ENCODE results near the gene MIEN1. TPM values are rescaled to one million over a fixed set of nuclear protein-coding genes. Genes with fewer than 3 reads are reported as not detected.

Gene MIEN1
- total and polyA plus RNA-seq, 4 donors, result 20.8 to 136 (median 58.3) TPM

DNA sequence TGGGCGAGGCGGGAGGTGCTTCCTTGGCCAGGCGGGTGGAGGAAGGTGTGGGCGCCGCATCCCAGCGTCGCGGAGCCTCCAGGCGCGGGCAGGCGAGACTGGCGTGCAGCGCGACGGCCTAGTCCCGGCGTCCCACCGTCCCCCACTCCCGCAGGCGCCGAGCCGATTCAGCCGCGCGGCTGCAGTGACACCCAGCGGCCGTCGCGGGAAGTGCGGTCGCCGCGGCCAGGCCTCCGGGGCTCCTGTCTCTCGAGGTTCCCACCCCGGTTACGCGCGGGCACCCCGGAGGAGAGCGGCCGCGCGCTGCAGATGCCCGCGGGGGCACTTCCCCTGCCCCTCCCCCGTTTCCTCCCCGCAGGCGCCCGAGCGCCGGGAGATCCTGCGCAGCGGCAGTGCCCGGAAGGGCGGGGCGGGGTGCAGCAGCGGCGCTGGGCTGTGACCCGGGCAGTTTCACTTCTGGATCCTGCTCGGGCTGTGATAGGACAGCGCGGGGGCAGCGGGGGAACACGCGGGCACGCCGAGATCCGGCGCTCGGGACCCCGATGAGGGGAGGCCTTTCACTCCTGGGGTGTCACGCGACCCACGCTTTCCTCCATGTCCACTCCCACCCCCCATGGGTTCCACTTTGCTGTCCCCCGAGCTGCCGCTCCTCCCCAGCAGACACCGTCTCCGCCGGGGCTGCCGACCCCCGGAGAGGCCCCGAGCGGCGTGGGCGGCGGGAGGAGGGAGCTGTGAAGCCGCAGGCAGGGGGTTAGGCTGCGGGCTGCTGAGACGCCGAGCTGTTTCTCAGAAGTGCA lies 24.0 kb upstream of the MIEN1 start:
- Histone ChIP-seq H3K36me3 (ENCODE audit: control insufficient read depth in 4 of 4, insufficient read depth in 4 of 4, low read length in 4 of 4) (no peaks in the 10 kb centered on the region), H3K9me3 (ENCODE audit: control insufficient read depth in 4 of 4, insufficient read depth in 3 of 4, low read length in 3 of 4) (no peaks in the 10 kb centered on the region), H3K27me3 (ENCODE audit: control insufficient read depth in 3 of 3, insufficient read depth in 3 of 3, low read length in 2 of 3) (no peaks in the 10 kb centered on the region), H3K9ac (ENCODE audit: insufficient read depth in 1 of 2, low read length in 2 of 2) (peak overlapping the region; percentile 37 to 74), H3K4me3 (peak overlapping the region; percentile 45), H3K4me1 (ENCODE audit: control insufficient read depth in 5 of 5, insufficient read depth in 5 of 5, low read length in 5 of 5) (peaks cover 0 to 19% (median 0%) of the 10 kb centered on the region in 5 donors), H3K27ac (ENCODE audit: low read depth in 1 of 2, low read length in 1 of 2) (peak overlapping the region; percentile 82 to 97)
- 0 to 1% methylated on average over 64 to 91 of the region's 91 CpGs for WGBS, 2 donors
- peak; percentile 93 for ATAC-seq (ENCODE audit: insufficient read depth, low FRiP score)
- TF ChIP-seq, protein P1, sequence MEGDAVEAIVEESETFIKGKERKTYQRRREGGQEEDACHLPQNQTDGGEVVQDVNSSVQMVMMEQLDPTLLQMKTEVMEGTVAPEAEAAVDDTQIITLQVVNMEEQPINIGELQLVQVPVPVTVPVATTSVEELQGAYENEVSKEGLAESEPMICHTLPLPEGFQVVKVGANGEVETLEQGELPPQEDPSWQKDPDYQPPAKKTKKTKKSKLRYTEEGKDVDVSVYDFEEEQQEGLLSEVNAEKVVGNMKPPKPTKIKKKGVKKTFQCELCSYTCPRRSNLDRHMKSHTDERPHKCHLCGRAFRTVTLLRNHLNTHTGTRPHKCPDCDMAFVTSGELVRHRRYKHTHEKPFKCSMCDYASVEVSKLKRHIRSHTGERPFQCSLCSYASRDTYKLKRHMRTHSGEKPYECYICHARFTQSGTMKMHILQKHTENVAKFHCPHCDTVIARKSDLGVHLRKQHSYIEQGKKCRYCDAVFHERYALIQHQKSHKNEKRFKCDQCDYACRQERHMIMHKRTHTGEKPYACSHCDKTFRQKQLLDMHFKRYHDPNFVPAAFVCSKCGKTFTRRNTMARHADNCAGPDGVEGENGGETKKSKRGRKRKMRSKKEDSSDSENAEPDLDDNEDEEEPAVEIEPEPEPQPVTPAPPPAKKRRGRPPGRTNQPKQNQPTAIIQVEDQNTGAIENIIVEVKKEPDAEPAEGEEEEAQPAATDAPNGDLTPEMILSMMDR (IDR thresholded peaks at IDR 0.05; ENCODE audit: control extremely low read depth, extremely low read depth), result peak; percentile 90
- peak; percentile 90 to 95 (median 94) for DNase-seq

DNA sequence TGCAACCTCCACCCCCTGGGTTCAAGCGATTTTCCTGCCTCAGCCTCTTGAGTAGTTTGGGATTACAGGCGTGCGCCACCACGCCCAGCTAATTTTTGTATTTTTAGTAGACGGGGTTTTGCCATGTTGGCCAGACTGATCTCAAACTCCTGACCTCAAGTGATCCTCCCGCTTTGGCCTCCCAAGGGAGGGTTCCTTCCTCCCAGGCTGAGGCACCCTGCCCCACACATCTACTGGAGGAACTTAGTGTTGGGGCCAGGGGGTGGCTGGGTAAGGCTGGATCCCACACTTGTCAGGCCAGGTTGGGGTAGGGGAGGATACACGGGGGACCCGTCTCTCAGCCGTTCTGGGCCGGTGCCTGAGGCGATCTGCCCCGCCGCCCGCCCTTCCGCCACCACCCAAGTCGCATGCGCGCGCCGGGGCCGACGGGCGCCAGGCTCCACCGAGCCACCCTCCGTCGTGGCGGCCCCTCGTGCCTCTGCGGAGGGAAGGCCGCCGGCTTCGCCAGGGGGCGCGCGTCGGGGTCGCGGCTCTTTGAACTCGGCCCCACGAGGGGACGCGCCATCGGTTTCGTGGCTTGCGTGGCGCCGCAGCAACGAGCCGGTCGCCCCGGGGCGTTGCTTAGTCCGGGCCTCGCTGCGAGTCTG lies 23.3 kb upstream of the MIEN1 start:
- TF ChIP-seq, protein P1 (IDR thresholded peaks at IDR 0.05; ENCODE audit: control extremely low read depth, extremely low read depth), result peak; percentile 20
- Histone ChIP-seq H3K4me1 (ENCODE audit: control insufficient read depth in 5 of 5, insufficient read depth in 5 of 5, low read length in 5 of 5) (peaks cover 0 to 19% (median 0%) of the 10 kb centered on the region in 5 donors), H3K36me3 (ENCODE audit: control insufficient read depth in 4 of 4, insufficient read depth in 4 of 4, low read length in 4 of 4) (no peaks in the 10 kb centered on the region), H3K27me3 (ENCODE audit: control insufficient read depth in 3 of 3, insufficient read depth in 3 of 3, low read length in 2 of 3) (no peaks in the 10 kb centered on the region), H3K4me3 (peak overlapping the region; percentile 45), H3K9me3 (ENCODE audit: control insufficient read depth in 4 of 4, insufficient read depth in 3 of 4, low read length in 3 of 4) (no peaks in the 10 kb centered on the region), H3K27ac (ENCODE audit: low read depth in 1 of 2, low read length in 1 of 2) (peak overlapping the region; percentile 82 to 91), H3K9ac (ENCODE audit: insufficient read depth in 1 of 2, low read length in 2 of 2) (no peak overlapping the region)
- ATAC-seq (ENCODE audit: insufficient read depth, low FRiP score) (peak; percentile 36), DNase-seq (peak; percentile 45 to 59 (median 47))
- 5 to 6% methylated on average over 54 to 55 of the region's 55 CpGs for WGBS, 2 donors

DNA sequence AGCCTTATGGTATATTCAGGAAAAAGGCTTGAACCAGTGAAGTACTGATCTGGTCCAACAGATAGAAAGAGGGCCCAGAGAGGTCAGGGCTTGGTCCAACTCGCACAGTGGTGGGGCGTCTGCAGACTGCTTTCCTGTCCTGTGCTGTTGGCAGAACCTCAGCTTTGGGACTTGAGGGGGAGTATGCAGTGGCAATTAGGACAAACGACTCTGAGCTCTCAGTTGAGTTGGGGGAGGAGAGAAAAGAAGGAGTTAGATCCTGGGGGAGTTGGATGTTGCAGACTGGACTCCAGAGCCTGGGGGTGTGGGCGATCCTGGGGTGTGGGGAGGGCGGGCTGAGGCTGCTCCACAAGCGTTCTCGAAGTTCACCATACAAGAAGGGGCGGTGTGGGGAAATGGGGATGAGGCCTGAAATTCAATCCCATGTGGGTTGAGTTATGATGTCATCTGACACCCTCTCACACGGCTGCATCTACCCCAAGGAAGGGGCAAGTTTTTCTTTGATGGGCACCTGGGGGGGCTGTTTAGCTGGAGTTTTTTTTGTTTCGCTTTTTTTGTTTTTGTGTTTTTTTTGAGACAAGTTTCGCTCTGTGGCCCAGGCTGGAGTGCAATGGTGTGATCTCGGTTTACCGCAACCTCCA lies 22.0 kb upstream of the MIEN1 start:
- no peaks in the 10 kb centered on the region for H3K9me3 ChIP-seq (ENCODE audit: control insufficient read depth in 4 of 4, insufficient read depth in 3 of 4, low read length in 3 of 4)
- peaks cover 0 to 19% (median 0%) of the 10 kb centered on the region in 5 donors for H3K4me1 ChIP-seq (ENCODE audit: control insufficient read depth in 5 of 5, insufficient read depth in 5 of 5, low read length in 5 of 5)
- H3K9ac ChIP-seq (ENCODE audit: insufficient read depth in 1 of 2, low read length in 2 of 2), result no peak overlapping the region
- TF ChIP-seq, protein P1 (IDR thresholded peaks at IDR 0.05; ENCODE audit: control extremely low read depth, extremely low read depth), result no peak
- H3K36me3 ChIP-seq (ENCODE audit: control insufficient read depth in 4 of 4, insufficient read depth in 4 of 4, low read length in 4 of 4), result no peaks in the 10 kb centered on the region
- WGBS, 2 donors, result 85 to 92% methylated on average over 13 of the region's 13 CpGs
- no peak for ATAC-seq (ENCODE audit: insufficient read depth, low FRiP score)
- no peak overlapping the region for H3K4me3 ChIP-seq
- H3K27ac ChIP-seq (ENCODE audit: low read depth in 1 of 2, low read length in 1 of 2), result no peak overlapping the region
- no peak for DNase-seq
- no peaks in the 10 kb centered on the region for H3K27me3 ChIP-seq (ENCODE audit: control insufficient read depth in 3 of 3, insufficient read depth in 3 of 3, low read length in 2 of 3)
